SK-N-SH (cell line): ENCODE measurements around the gene FMNL2. TPM values are rescaled to one million over a fixed set of nuclear protein-coding genes. Genes with fewer than 3 reads are reported as not detected.

Source experiments
- CTCF ChIA-PET: fragments of 300-600, 350-600 bp; formaldehyde crosslinking; extraction: SDS; loops from one replicate; lab custom pipeline; 2021; lab: Yijun Ruan, JAX
- POLR2A ChIA-PET: fragments of 350-600 bp; sonication (Branson Sonifier 250); formaldehyde crosslinking; extraction: SDS; loops from one replicate; lab custom pipeline; 2020; ENCODE audit warnings: antibody characterized with exemption, inconsistent platforms; lab: Yijun Ruan, JAX
- DNase-seq: peaks from one replicate; pipeline ENCODE4 v3.0.0; 2012
- H2AFZ ChIP-seq: fragments of 200-600 bp; sonication (generic); 2 replicates; pipeline ENCODE4 v1.8.1; 2016; ENCODE audit warnings: antibody characterized with exemption, mild to moderate bottlenecking, low read depth
- H3F3A ChIP-seq: fragments of 200-600 bp; sonication (generic); replicated peaks from 2 replicates; pipeline ENCODE3; 2016; ENCODE audit warnings: antibody characterized with exemption, mild to moderate bottlenecking; ENCODE audit not compliant: insufficient read depth
- H3K27ac ChIP-seq, 2 experiments: fragments of 200-500 bp in 1 of 2; fragments of 200-600 bp in 1 of 2; sonication (Bioruptor generic) in 1 of 2; sonication (generic), shearing (Covaris generic) in 1 of 2; 2 replicates each; pipeline versions ENCODE4 v1.5.1 to v1.6.1; 2014 to 2016; ENCODE audit warnings: low read depth in 2 of 2, inconsistent platforms in 1 of 2, low read length in 1 of 2, mild to moderate bottlenecking in 1 of 2, mixed read lengths in 1 of 2
- H3K27me3 ChIP-seq: fragments of 200-600 bp; sonication (generic), shearing (Covaris generic); 2 replicates; pipeline ENCODE4 v1.6.1; 2016; ENCODE audit warnings: mixed run types; ENCODE audit not compliant: insufficient read depth
- H3K36me3 ChIP-seq, 2 experiments: fragments of 200-500 bp in 1 of 2; fragments of 200-600 bp in 1 of 2; sonication (Bioruptor generic) in 1 of 2; sonication (generic) in 1 of 2; replicated peaks in 1 of 2; 2 replicates each; pipeline versions ENCODE3 to v1.5.1; 2014 to 2016; ENCODE audit warnings: low read length in 1 of 2, mild to moderate bottlenecking in 1 of 2; ENCODE audit not compliant: insufficient read depth in 2 of 2, control insufficient read depth in 1 of 2
- H3K4me1 ChIP-seq, 2 experiments: fragments of 200-500 bp in 1 of 2; fragments of 200-600 bp in 1 of 2; sonication (Bioruptor generic) in 1 of 2; sonication (generic), shearing (Covaris generic) in 1 of 2; 2 replicates each; pipeline versions ENCODE4 v1.5.1 to v1.6.1; 2014 to 2016; ENCODE audit warnings: low read depth in 1 of 2, low read length in 1 of 2, mixed run types in 1 of 2; ENCODE audit not compliant: insufficient read depth in 2 of 2, control insufficient read depth in 1 of 2
- H3K4me2 ChIP-seq: fragments of 200-600 bp; sonication (generic), shearing (Covaris generic); 2 replicates; pipeline ENCODE4 v1.6.1; 2017; ENCODE audit warnings: mixed run types
- H3K4me3 ChIP-seq, 2 experiments: fragments of 200-500 bp in 1 of 2; fragments of 200-600 bp in 1 of 2; sonication (Bioruptor generic) in 1 of 2; sonication (generic), shearing (Covaris generic) in 1 of 2; 2 replicates each; pipeline versions ENCODE4 v1.5.1 to v1.8.1; 2014 to 2016; ENCODE audit warnings: low read depth in 2 of 2, inconsistent platforms in 1 of 2, low read length in 1 of 2, mild to moderate bottlenecking in 1 of 2, mixed read lengths in 1 of 2, moderate library complexity in 1 of 2
- H3K79me2 ChIP-seq: fragments of 200-600 bp; sonication (generic); 2 replicates; pipeline ENCODE4 v1.8.1; 2017; ENCODE audit warnings: mild to moderate bottlenecking; ENCODE audit not compliant: insufficient read depth
- H3K9ac ChIP-seq: fragments of 200-600 bp; sonication (generic); 2 replicates; pipeline ENCODE4 v1.6.1; 2017; ENCODE audit warnings: mixed run types
- H3K9me2 ChIP-seq: fragments of 200-600 bp; sonication (generic); 2 replicates; pipeline ENCODE4 v1.6.1; 2017; ENCODE audit warnings: mixed run types
- H3K9me3 ChIP-seq: fragments of 200-600 bp; sonication (generic); 2 replicates; pipeline ENCODE4 v1.6.1; 2017; ENCODE audit warnings: mixed run types, mild to moderate bottlenecking, moderate library complexity
- H4K20me1 ChIP-seq: fragments of 200-600 bp; sonication (generic); 2 replicates; pipeline ENCODE4 v1.6.1; 2017; ENCODE audit warnings: mild to moderate bottlenecking, mixed run types; ENCODE audit not compliant: insufficient read depth
- EP300 ChIP-seq, 2 experiments: IDR thresholded peaks; 2 replicates each; pipeline versions ENCODE4 v1.4.0 to v1.6.1; 2012; ENCODE audit warnings: borderline replicate concordance in 1 of 2, low read depth in 1 of 2, low read length in 1 of 2
- FOSL2 ChIP-seq: IDR thresholded peaks from 2 replicates; pipeline ENCODE4 v1.4.0; 2012; ENCODE audit warnings: low read depth, mild to moderate bottlenecking, moderate library complexity, borderline replicate concordance
- JUND ChIP-seq: IDR thresholded peaks from 2 replicates; pipeline ENCODE4 v1.4.0; 2012
- NRF1 ChIP-seq: IDR thresholded peaks from 2 replicates; pipeline ENCODE4 v1.6.1; 2012; ENCODE audit warnings: low read depth, mild to moderate bottlenecking, low read length
- RCOR1 ChIP-seq: fragments of 150-350 bp; IDR thresholded peaks from 2 replicates; pipeline ENCODE4 v1.6.1; 2017; ENCODE audit warnings: antibody characterized with exemption, low read length
- RXRA ChIP-seq: IDR thresholded peaks from 2 replicates; pipeline ENCODE4 v1.4.0; 2012; ENCODE audit warnings: low read depth, mild to moderate bottlenecking, borderline replicate concordance
- SIN3A ChIP-seq: IDR thresholded peaks from 2 replicates; pipeline ENCODE4 v1.6.1; 2012; ENCODE audit warnings: low read depth, mild to moderate bottlenecking, low read length, moderate library complexity, borderline replicate concordance
- YY1 ChIP-seq: IDR thresholded peaks from 2 replicates; pipeline ENCODE4 v1.4.0; 2012; ENCODE audit warnings: low read depth, mild to moderate bottlenecking
- WGBS: methylation state at CpG from one replicate; pipeline ENCODE4 v1.1.6; 2017; ENCODE audit warnings: low lambda C conversion rate; 5-methylcytosine and 5-hydroxymethylcytosine counted together
- polyA plus RNA-seq, 3 experiments: library from polyadenylated mRNA; depleted of rRNA; stranded (reverse); fragments of >200 nt; gene quantifications; 2 replicates each; pipeline ENCODE4 v1.2.3, GENCODE V29; 2012
- TF ChIP-seq, protein P1 (sequence below): IDR thresholded peaks from 2 replicates; pipeline ENCODE4; 2012
- TF ChIP-seq, protein P2 (sequence below): IDR thresholded peaks from 2 replicates; pipeline ENCODE4 v1.4.0; 2012; ENCODE audit warnings: low read depth, borderline replicate concordance

Gene FMNL2
- polyA plus RNA-seq, 1 of the 3 experiments (the other 2 are of a cell fraction) = 14.5 TPM

DNA sequence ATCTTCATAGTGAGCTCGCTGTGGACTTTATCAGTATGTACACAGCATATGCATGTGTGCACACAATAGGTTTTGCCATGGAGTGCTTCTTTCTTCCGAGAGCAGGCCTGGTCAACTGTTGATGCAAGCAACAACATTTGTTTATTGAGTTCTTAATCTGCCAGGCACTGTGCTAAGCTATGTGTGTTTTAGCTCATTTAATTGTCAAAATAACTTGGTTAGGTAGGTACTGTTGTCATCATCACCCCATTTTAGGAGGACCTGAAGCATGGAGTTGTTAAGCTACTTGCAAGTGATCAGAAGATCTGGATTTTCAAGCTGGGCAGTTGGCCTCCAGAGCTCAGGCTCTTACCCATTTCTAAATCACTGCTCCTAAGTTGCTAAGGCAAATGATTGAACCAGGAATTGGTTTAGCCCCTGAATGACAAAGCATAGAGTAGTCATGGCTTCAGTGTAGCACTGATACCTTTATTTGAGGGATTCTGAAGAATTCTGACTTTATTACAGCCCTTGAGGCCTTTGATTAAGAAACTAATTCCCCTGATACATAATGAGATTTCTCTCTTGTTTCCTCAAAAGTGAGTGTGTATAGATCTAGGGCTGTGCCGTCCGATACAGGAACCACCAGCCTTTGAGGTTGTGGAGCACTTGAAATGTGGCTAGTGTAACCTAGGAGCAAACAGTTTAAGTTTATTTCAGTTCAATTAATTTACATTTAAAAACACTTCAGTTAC is 132.9 kb downstream of the FMNL2 start:
- CTCF ChIA-PET = interaction anchor here (1.0 to 1.2 kb wide), 3 partner anchors 23 to 292 kb away, joined by 3 to 4 read pairs (median 4); partner anchors contain the start of gene STAM2

GRCh38 chr2:152468899-152469692 is 134.1 kb downstream of the FMNL2 start:
- TF ChIP-seq, protein P1, sequence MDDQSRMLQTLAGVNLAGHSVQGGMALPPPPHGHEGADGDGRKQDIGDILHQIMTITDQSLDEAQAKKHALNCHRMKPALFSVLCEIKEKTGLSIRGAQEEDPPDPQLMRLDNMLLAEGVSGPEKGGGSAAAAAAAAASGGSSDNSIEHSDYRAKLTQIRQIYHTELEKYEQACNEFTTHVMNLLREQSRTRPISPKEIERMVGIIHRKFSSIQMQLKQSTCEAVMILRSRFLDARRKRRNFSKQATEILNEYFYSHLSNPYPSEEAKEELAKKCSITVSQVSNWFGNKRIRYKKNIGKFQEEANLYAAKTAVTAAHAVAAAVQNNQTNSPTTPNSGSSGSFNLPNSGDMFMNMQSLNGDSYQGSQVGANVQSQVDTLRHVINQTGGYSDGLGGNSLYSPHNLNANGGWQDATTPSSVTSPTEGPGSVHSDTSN = no peak
- TF ChIP-seq NRF1 = no peak
- no peak for TF ChIP-seq EP300 (IDR thresholded peaks at IDR 0.05; ENCODE audit: borderline replicate concordance in 1 of 2, low read depth in 1 of 2, low read length in 1 of 2)
- no peak for TF ChIP-seq RCOR1
- TF ChIP-seq, protein P2, sequence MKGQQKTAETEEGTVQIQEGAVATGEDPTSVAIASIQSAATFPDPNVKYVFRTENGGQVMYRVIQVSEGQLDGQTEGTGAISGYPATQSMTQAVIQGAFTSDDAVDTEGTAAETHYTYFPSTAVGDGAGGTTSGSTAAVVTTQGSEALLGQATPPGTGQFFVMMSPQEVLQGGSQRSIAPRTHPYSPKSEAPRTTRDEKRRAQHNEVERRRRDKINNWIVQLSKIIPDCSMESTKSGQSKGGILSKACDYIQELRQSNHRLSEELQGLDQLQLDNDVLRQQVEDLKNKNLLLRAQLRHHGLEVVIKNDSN = no peak
- TF ChIP-seq JUND = no peak
- TF ChIP-seq SIN3A = no peak
- no peak for TF ChIP-seq RXRA
- TF ChIP-seq FOSL2 = no peak
- ChIA-PET POLR2A (no interaction called here), CTCF (interaction anchor here (1.2 kb wide), 2 partner anchors 22 to 293 kb away, joined by 3 to 4 read pairs; partner anchors contain the start of gene STAM2)
- H3K4me3 ChIP-seq = no peak overlapping the region
- H3K27me3 ChIP-seq = no peaks in the 10 kb centered on the region
- no peaks in the 10 kb centered on the region for H3K36me3 ChIP-seq
- H4K20me1 ChIP-seq = no peaks in the 10 kb centered on the region
- no peak for DNase-seq
- no peak overlapping the region for H3K4me2 ChIP-seq
- no peak overlapping the region for H3K9ac ChIP-seq
- no peaks in the 10 kb centered on the region for H3F3A ChIP-seq
- peaks cover 6% of the 10 kb centered on the region; the same call in 1 of the 2 replicates for H3K79me2 ChIP-seq
- peaks cover 0 to 29% of the 10 kb centered on the region in 2 experiments; a peak in 3 of 4 replicates for H3K4me1 ChIP-seq
- H3K9me2 ChIP-seq = no peaks in the 10 kb centered on the region
- whole genome bisulfite sequencing = 83% methylated on average over 8 of the region's 8 CpGs
- H3K9me3 ChIP-seq = no peaks in the 10 kb centered on the region
- H2AFZ ChIP-seq = no peak overlapping the region
- H3K27ac ChIP-seq = peak overlapping the region in 1 of 2 experiments; percentile 16; a peak in 1 of 4 replicates

More for the DNA sequence above, 132.9 kb downstream of the FMNL2 start:
- H4K20me1 ChIP-seq = no peaks in the 10 kb centered on the region
- 94% methylated on average over 4 of the region's 4 CpGs for WGBS
- no peaks in the 10 kb centered on the region for H3K9me3 ChIP-seq
- H3K9me2 ChIP-seq = no peaks in the 10 kb centered on the region
- no peaks in the 10 kb centered on the region for H3K36me3 ChIP-seq
- H3K4me2 ChIP-seq = no peak overlapping the region
- H3K79me2 ChIP-seq = peaks cover 6% of the 10 kb centered on the region; the same call in 1 of the 2 replicates
- no peak overlapping the region for H3K4me3 ChIP-seq
- POLR2A ChIA-PET = no interaction called here
- no peaks in the 10 kb centered on the region for H3K27me3 ChIP-seq
- no peak overlapping the region for H2AFZ ChIP-seq
- H3K27ac ChIP-seq = peak overlapping the region in 1 of 2 experiments; percentile 3; a peak in 2 of 4 replicates
- no peaks in the 10 kb centered on the region for H3F3A ChIP-seq
- H3K4me1 ChIP-seq = peaks cover 0 to 29% of the 10 kb centered on the region in 2 experiments; a peak in 3 of 4 replicates
- no peak for DNase-seq
- H3K9ac ChIP-seq = no peak overlapping the region
- TF ChIP-seq YY1 = no peak
- TF ChIP-seq, protein P2 = no peak
- TF ChIP-seq, all 33 proteins: peak for 0
